Middle frontal gyrus (tissue), 1 donor: ENCODE data around the gene SMURF1.

Experiments used
- DNase-seq: peaks from one replicate; pipeline ENCODE4 v3.0.0-alpha.2; 2015; ENCODE audit warnings: low spot score; ENCODE audit errors: extremely low spot score

SMURF1 gene

GRCh38 chr7:99141841-99142726 lies 1.8 kb downstream of the SMURF1 start:
- DNase-seq: no peak

- DNase-seq: no peak
Observed at GRCh38 chr7:99141334-99141733, 2.6 kb downstream of the SMURF1 start.

- DNase-seq: no peak
Observed at GRCh38 chr7:99140813-99141212, 3.1 kb downstream of the SMURF1 start.

GRCh38 chr7:99139036-99139435 lies 4.9 kb downstream of the SMURF1 start:
- no peak for DNase-seq

- DNase-seq: no peak
Observed at GRCh38 chr7:99137411-99138180, 6.3 kb downstream of the SMURF1 start.

GRCh38 chr7:99135938-99136337 lies 8.0 kb downstream of the SMURF1 start:
- no peak for DNase-seq

- no peak for DNase-seq
Observed at GRCh38 chr7:99133766-99134564, 9.9 kb downstream of the SMURF1 start.

- DNase-seq: no peak
Observed at GRCh38 chr7:99132595-99133321, 11.2 kb downstream of the SMURF1 start.

GRCh38 chr7:99131290-99131689 lies 12.6 kb downstream of the SMURF1 start:
- no peak for DNase-seq

GRCh38 chr7:99129536-99129935 lies 14.4 kb downstream of the SMURF1 start:
- DNase-seq: no peak

- DNase-seq: no peak
Observed at GRCh38 chr7:99129001-99129400, 14.9 kb downstream of the SMURF1 start.

- no peak for DNase-seq
Observed at GRCh38 chr7:99128076-99128950, 15.6 kb downstream of the SMURF1 start.

- no peak for DNase-seq
Observed at GRCh38 chr7:99127636-99128035, 16.3 kb downstream of the SMURF1 start.

GRCh38 chr7:99126921-99127553 lies 16.9 kb downstream of the SMURF1 start:
- DNase-seq: no peak

GRCh38 chr7:99125505-99125865 lies 18.4 kb downstream of the SMURF1 start:
- no peak for DNase-seq

- DNase-seq: no peak
Observed at GRCh38 chr7:99124751-99125504, 19.0 kb downstream of the SMURF1 start.

GRCh38 chr7:99124236-99124635 lies 19.7 kb downstream of the SMURF1 start:
- no peak for DNase-seq

GRCh38 chr7:99123571-99124033 lies 20.3 kb downstream of the SMURF1 start:
- no peak for DNase-seq

GRCh38 chr7:99122762-99123161 lies 21.1 kb downstream of the SMURF1 start:
- DNase-seq: no peak
